Tibial artery (tissue), 4 donors: ENCODE measurements around the gene C3orf80.
"Not testable (repeated sequence)": the region's sequence is repeated elsewhere in the genome, so short reads cannot be mapped to it uniquely, and the experiment has no call there.

Experiments
- DNase-seq, 2 donors: peaks; one replicate each; pipeline ENCODE4 v3.0.0-alpha.2; 2019
- H3K27ac ChIP-seq, 2 donors: fragments of 200-600 bp; sonication (generic) in 1 of 2; 1 replicate in 1 of 2; 2 replicates in 1 of 2; pipeline ENCODE4 v1.5.1; 2018 to 2019; ENCODE audit warnings: mild to moderate bottlenecking in 1 of 2
- H3K27me3 ChIP-seq, 2 donors: fragments of 200-600 bp; sonication (generic) in 1 of 2; one replicate each; pipeline versions ENCODE4 v1.5.1 to v1.6.0; 2016 to 2019
- H3K36me3 ChIP-seq, 3 donors: fragments of 200-600 bp; sonication (generic) in 2 of 3; one replicate each; pipeline ENCODE4 v1.5.1; 2016 to 2019; ENCODE audit warnings: mild to moderate bottlenecking in 2 of 3
- H3K4me1 ChIP-seq, 4 donors: fragments of 200-600 bp; sonication (generic) in 2 of 4; 1 replicate in 3 of 4; 2 replicates in 1 of 4; pipeline ENCODE4 v1.5.1; 2016 to 2019
- H3K4me3 ChIP-seq, 2 donors: fragments of 200-600 bp; sonication (generic) in 1 of 2; 1 replicate in 1 of 2; 2 replicates in 1 of 2; pipeline ENCODE4 v1.5.1; 2018 to 2019; ENCODE audit warnings: mild to moderate bottlenecking in 2 of 2
- H3K9me3 ChIP-seq, 3 donors: fragments of 200-600 bp; sonication (generic) in 1 of 3; one replicate each; pipeline ENCODE4 v1.5.1; 2016 to 2019
- CTCF ChIP-seq, 2 experiments: fragments of 200-600 bp in 1 of 2; fragments of 450-650 bp in 1 of 2; IDR thresholded peaks; one replicate each; pipeline ENCODE4 v1.5.1; 2017 to 2019; ENCODE audit warnings: antibody characterized with exemption in 2 of 2, mild to moderate bottlenecking in 1 of 2, moderate library complexity in 1 of 2
- intact Hi-C: fragments of 100-400 bp; cut with DNase I; formaldehyde crosslinking; loops from one replicate; pipeline ENCODE4 v1.15.0; 2023; ENCODE audit warnings: low total_unique reads

Gene C3orf80

GRCh38 chr3:160193644-160194192 is 31.5 kb upstream of the C3orf80 start:
- intact Hi-C loops = no loop called here
- H3K27ac ChIP-seq = no peak overlapping the region
- TF ChIP-seq CTCF (IDR thresholded peaks at IDR 0.05) = no peak
- H3K4me1 ChIP-seq = no peaks in the 10 kb centered on the region
- H3K9me3 ChIP-seq = no peaks in the 10 kb centered on the region
- no peak for DNase-seq
- no peak overlapping the region for H3K4me3 ChIP-seq
- no peaks in the 10 kb centered on the region for H3K36me3 ChIP-seq
- H3K27me3 ChIP-seq = no peaks in the 10 kb centered on the region

- TF ChIP-seq CTCF (IDR thresholded peaks at IDR 0.05) = no peak
- Histone ChIP-seq H3K27me3 (no peaks in the 10 kb centered on the region), H3K27ac (no peak overlapping the region), H3K36me3 (no peaks in the 10 kb centered on the region), H3K4me1 (no peaks in the 10 kb centered on the region), H3K9me3 (no peaks in the 10 kb centered on the region), H3K4me3 (no peak overlapping the region)
- intact Hi-C loops = no loop called here
- DNase-seq = no peak
Observed at GRCh38 chr3:160194438-160194837, 30.8 kb upstream of the C3orf80 start.

- no peak for TF ChIP-seq CTCF (IDR thresholded peaks at IDR 0.05)
- intact Hi-C loops = no loop called here
- no peaks in the 10 kb centered on the region for H3K36me3 ChIP-seq
- no peaks in the 10 kb centered on the region for H3K9me3 ChIP-seq
- H3K27me3 ChIP-seq = no peaks in the 10 kb centered on the region
- no peaks in the 10 kb centered on the region for H3K4me1 ChIP-seq
- DNase-seq = no peak
- H3K27ac ChIP-seq = no peak overlapping the region
- no peak overlapping the region for H3K4me3 ChIP-seq
Observed at GRCh38 chr3:160195106-160195505, 30.1 kb upstream of the C3orf80 start.

- peak; percentile 48 to 69 for DNase-seq
- Histone ChIP-seq H3K36me3 (no peaks in the 10 kb centered on the region), H3K4me3 (no peak overlapping the region), H3K4me1 (no peaks in the 10 kb centered on the region), H3K9me3 (no peaks in the 10 kb centered on the region), H3K27me3 (no peaks in the 10 kb centered on the region), H3K27ac (no peak overlapping the region)
- TF ChIP-seq CTCF (IDR thresholded peaks at IDR 0.05) = no peak
- intact Hi-C loops = no loop called here
Observed at GRCh38 chr3:160196511-160197104, 28.6 kb upstream of the C3orf80 start.

GRCh38 chr3:160199108-160199507 is 26.1 kb upstream of the C3orf80 start:
- no peaks in the 10 kb centered on the region for H3K27me3 ChIP-seq
- DNase-seq = no peak
- H3K27ac ChIP-seq = no peak overlapping the region
- H3K9me3 ChIP-seq = no peaks in the 10 kb centered on the region
- intact Hi-C loops = no loop called here
- H3K36me3 ChIP-seq = no peaks in the 10 kb centered on the region
- no peak for TF ChIP-seq CTCF (IDR thresholded peaks at IDR 0.05)
- no peak overlapping the region for H3K4me3 ChIP-seq
- H3K4me1 ChIP-seq = no peaks in the 10 kb centered on the region

GRCh38 chr3:160200353-160200752 is 24.9 kb upstream of the C3orf80 start:
- Histone ChIP-seq H3K36me3 (no peaks in the 10 kb centered on the region), H3K27ac (no peak overlapping the region), H3K9me3 (no peaks in the 10 kb centered on the region), H3K4me1 (no peaks in the 10 kb centered on the region), H3K27me3 (no peaks in the 10 kb centered on the region), H3K4me3 (no peak overlapping the region)
- TF ChIP-seq CTCF (IDR thresholded peaks at IDR 0.05) = no peak
- intact Hi-C loops = no loop called here
- no peak for DNase-seq

- H3K4me3 ChIP-seq, intact Hi-C loops, H3K36me3 ChIP-seq: not testable (repeated sequence)
Observed at GRCh38 chr3:160204396-160205011, 20.7 kb upstream of the C3orf80 start.

More at GRCh38 chr3:160204396-160205011, 20.7 kb upstream of the C3orf80 start:
- H3K4me1 ChIP-seq, DNase-seq, H3K27ac ChIP-seq, H3K27me3 ChIP-seq, H3K9me3 ChIP-seq: not testable (repeated sequence)
